Fibroblast of the aortic adventitia (primary cell): ENCODE results near the gene RCAN2. TPM values are rescaled to one million over a fixed set of nuclear protein-coding genes. Genes with fewer than 3 reads are reported as not detected.
"Not testable (repeated sequence)": the region's sequence is repeated elsewhere in the genome, so short reads cannot be mapped to it uniquely, and the experiment has no call there.

ENCODE experiments used
- DNase-seq: peaks from one replicate; pipeline ENCODE4 v3.0.0-alpha.2; 2010; ENCODE audit warnings: low read depth
- H3K4me3 ChIP-seq: 2 replicates; pipeline ENCODE4 v1.5.1; 2011; ENCODE audit warnings: low read depth, mild to moderate bottlenecking, control low read depth, low read length, moderate library complexity
- total RNA-seq: library from RNA; depleted of rRNA; stranded (reverse); fragments of >200 nt; gene quantifications from 2 replicates; pipeline ENCODE4 v1.2.3, GENCODE V29; 2012; ENCODE audit warnings: low replicate concordance
- TF ChIP-seq, protein P1 (sequence below): IDR thresholded peaks from 2 replicates; pipeline ENCODE4 v1.5.1; 2011; ENCODE audit warnings: mild to moderate bottlenecking, low read length, control low read depth, inconsistent platforms; ENCODE audit not compliant: insufficient read depth

RCAN2 gene
- total RNA-seq, 1 donor, result 8.0 TPM

DNA sequence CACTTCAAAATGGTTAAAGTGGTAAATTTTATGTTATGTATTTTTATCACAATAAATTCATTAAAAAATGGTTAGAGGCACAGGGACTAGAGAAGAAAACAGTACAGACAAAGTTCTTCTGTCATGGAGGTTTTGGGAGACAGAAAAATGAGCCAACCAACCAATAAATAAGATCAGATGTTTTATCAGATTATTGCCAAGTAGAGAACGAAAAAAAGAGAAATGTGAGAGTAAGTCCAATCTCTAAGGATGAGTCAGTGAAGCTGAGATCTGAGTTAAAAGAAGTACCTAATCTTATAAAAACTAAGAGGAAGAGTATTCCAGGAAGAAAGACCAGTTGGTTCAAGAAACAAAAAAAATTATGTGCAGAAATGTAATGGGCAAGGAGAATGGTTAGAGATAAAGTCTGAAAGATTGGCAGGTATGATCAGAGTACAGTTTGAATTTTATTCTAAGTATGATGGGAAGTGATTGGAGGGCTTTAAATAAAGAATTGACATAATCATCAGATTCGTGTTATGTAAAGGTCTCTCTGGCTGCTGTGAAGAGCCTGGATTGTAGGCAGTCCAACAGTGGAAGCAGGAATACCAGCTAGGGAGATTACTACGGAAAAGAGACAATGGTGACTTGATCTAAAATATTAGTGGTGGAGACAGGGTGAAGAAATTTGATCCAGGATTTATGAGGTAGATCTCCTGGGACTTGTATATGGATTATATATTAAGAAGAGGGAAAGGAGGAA lies 79.6 kb downstream of the RCAN2 start:
- H3K4me3 ChIP-seq, result no peak overlapping the region
- TF ChIP-seq, protein P1, sequence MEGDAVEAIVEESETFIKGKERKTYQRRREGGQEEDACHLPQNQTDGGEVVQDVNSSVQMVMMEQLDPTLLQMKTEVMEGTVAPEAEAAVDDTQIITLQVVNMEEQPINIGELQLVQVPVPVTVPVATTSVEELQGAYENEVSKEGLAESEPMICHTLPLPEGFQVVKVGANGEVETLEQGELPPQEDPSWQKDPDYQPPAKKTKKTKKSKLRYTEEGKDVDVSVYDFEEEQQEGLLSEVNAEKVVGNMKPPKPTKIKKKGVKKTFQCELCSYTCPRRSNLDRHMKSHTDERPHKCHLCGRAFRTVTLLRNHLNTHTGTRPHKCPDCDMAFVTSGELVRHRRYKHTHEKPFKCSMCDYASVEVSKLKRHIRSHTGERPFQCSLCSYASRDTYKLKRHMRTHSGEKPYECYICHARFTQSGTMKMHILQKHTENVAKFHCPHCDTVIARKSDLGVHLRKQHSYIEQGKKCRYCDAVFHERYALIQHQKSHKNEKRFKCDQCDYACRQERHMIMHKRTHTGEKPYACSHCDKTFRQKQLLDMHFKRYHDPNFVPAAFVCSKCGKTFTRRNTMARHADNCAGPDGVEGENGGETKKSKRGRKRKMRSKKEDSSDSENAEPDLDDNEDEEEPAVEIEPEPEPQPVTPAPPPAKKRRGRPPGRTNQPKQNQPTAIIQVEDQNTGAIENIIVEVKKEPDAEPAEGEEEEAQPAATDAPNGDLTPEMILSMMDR, result no peak
- peak; percentile 29 for DNase-seq

DNA sequence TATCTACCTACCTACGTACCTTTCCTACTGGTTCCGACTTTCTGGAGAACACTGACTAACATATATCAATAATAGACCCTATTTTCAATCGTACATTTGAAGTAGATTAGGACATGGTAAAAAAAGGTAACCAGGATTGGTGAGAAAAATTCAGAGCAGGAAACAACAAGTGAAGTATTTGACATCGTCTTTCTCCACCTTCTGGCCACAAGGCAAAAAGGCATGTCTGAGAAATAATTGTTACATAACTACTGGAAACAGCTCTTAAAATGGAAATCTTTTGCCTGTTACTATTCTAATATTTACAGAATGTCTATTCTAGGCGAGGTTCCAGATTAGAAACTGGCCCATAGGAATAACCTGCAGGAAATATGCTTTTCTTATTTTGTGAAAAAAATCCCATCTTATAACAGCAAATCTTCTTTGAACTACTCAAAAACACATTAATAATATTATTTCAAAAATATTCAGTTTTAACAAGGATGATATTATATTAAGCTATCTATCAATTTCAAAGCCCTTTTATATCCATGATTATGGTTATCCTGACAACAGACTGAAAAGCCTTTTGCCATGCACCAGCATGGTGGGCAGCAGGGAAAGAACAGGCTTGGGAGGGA lies 80.8 kb downstream of the RCAN2 start:
- TF ChIP-seq, protein P1, result peak; percentile 67
- DNase-seq, result peak; percentile 68
- no peak overlapping the region for H3K4me3 ChIP-seq

DNA sequence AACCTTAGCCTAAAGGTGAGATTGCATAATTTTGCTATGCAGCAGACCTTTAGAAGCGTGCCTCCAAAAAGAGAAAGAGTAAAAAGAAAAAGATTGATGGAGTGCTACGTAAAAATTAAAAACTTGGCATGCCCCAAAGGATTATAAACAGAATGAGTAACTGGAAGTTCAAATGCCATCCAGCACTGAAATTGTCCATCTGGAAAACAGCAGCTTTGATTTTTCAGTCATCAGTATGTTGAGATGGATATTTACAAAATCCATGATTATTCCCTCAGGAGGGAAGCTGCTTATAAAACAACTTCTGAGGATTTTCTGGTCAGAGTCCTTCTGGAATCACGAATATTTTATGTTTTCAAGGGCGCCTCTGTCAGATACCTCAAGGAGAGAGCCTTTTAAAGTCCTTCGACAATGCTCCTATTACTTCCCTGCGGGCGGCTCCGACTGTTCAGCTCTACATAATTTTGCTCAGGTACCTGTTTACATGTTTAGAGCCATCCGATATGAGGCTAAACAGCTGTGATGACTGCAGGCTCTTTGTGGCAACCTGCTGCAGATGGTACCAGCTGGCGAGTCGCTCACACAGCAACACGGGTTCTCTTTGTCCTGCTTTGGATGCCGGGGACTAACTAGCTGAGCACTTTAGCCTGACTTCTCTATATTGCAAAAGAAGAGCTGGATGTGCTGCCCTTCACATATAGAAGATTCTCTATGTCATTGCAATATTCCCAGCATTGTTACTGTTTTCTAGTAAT lies 83.3 kb downstream of the RCAN2 start:
- DNase-seq, result no peak
- no peak overlapping the region for H3K4me3 ChIP-seq
- TF ChIP-seq, protein P1, result no peak

DNA sequence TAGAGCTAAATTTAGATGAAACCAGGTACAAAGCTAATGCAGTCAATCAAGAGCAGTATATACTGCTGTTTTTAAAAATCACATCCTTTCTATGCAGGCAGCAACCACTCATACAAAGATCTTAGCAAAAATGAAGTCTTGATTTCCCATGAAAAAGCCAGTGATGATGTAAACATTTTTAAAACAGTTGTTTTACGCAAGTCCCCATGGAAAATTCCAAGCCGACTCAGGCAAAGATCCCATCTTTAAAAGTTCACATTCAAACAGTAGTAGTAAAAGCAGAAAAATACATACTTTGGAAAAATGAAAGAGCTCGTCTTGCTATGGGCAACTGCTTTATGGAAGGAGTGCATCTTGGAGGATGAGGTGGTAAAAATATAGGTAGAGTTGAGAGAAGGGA lies 84.0 kb downstream of the RCAN2 start:
- DNase-seq, result no peak
- H3K4me3 ChIP-seq, result no peak overlapping the region
- TF ChIP-seq, protein P1, result no peak

GRCh38 chr6:46405620-46406180 lies 85.5 kb downstream of the RCAN2 start:
- DNase-seq, H3K4me3 ChIP-seq: not testable (repeated sequence)

- DNase-seq, result no peak
- TF ChIP-seq, protein P1, result no peak
- no peak overlapping the region for H3K4me3 ChIP-seq
These were observed 90.4 kb downstream of the RCAN2 start for GRCh38 chr6:46400898-46401297.

DNA sequence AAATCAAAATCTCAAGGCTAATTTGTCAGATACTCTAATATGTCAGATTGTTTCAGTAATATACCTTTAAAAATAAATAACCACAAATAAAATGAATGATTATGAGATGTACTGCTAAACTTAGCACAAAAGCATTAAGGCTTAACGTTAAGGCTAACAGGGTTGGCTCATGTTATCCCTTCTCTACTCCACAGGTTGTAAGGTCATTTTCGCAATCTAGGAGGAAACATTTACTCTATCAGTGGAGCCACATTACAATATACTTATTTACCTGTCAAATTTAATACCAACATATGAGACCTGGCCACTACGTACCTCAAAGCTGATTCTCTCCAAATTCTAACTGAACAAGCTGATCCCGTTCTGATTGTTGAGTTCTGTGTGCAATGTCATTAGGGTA lies 95.7 kb downstream of the RCAN2 start:
- DNase-seq, result no peak
- TF ChIP-seq, protein P1, result no peak

More for the DNA sequence above, 95.7 kb downstream of the RCAN2 start:
- no peak overlapping the region for H3K4me3 ChIP-seq
